GM12878 (cell line): Measurements from ENCODE around the gene PAM. TPM values are rescaled to one million over a fixed set of nuclear protein-coding genes. Genes with fewer than 3 reads are reported as not detected.

Experiments used
- ATAC-seq: fragments of 200-7000 bp; cut with Tn5 transposase; 3 replicates; pipeline ENCODE4 v1.9.1; 2020; ENCODE audit warnings: mild to moderate bottlenecking, moderate library complexity
- BruUV-seq: library from RNA; stranded (reverse); fragments of 400-500 nt; replicated peaks from 2 replicates; lab custom pipeline; 2021; lab: Mats Ljungman, UMichigan
- CTCF ChIA-PET: fragments of 300-600 bp; sonication (Branson Sonifier 250); formaldehyde crosslinking; extraction: SDS; loops from one replicate; lab custom pipeline; 2021; ENCODE audit warnings: inconsistent platforms; lab: Yijun Ruan, JAX
- POLR2A ChIA-PET: fragments of 350-600 bp; formaldehyde crosslinking; extraction: SDS; loops from one replicate; lab custom pipeline; 2021; ENCODE audit warnings: inconsistent platforms; lab: Charles Lee
- RAD21 ChIA-PET: fragments of 300-600 bp; sonication (Branson Sonifier 250); formaldehyde crosslinking; loops from one replicate; lab custom pipeline; 2023; ENCODE audit warnings: antibody characterized with exemption; ENCODE audit not compliant: unreplicated experiment; lab: Charles Lee
- SMC1A ChIA-PET: fragments of 300-600 bp; sonication (Branson Sonifier 250); formaldehyde crosslinking; loops from one replicate; lab custom pipeline; 2023; ENCODE audit not compliant: unreplicated experiment, uncharacterized antibody; lab: Charles Lee
- DNase-seq: peaks from one replicate; pipeline ENCODE4 v3.0.0-alpha.2; 2011; ENCODE audit warnings: low read depth, low spot score
- FAIRE-seq: peaks from 3 replicates; lab custom pipeline; 2011; peaks lifted over from hg19 to GRCh38; lab: Jason Lieb, UNC
- H2AFZ ChIP-seq: 2 replicates; pipeline ENCODE4 v1.6.0; 2011; ENCODE audit warnings: low read depth, low read length, control low read depth; ENCODE audit not compliant: control insufficient read depth
- H3K27ac ChIP-seq: 2 replicates; pipeline ENCODE4 v1.5.1; 2011; ENCODE audit warnings: control low read depth; ENCODE audit not compliant: control insufficient read depth, insufficient read depth
- H3K27me3 ChIP-seq, 2 experiments: replicated peaks in 1 of 2; 2 replicates each; pipeline versions ENCODE4 v1.6.0 to v1.6.1; 2011; ENCODE audit warnings: low read length in 1 of 2; ENCODE audit not compliant: control insufficient read depth in 2 of 2, insufficient read depth in 2 of 2
- H3K36me3 ChIP-seq, 2 experiments: 2 replicates each; pipeline ENCODE4 v1.5.1; 2011; ENCODE audit warnings: low read length in 1 of 2; ENCODE audit not compliant: control insufficient read depth in 2 of 2, insufficient read depth in 2 of 2
- H3K4me1 ChIP-seq: 2 replicates; pipeline ENCODE4 v1.6.1; 2011; ENCODE audit warnings: mild to moderate bottlenecking, low read length, moderate library complexity, mixed read lengths; ENCODE audit not compliant: control insufficient read depth, insufficient read depth
- H3K4me2 ChIP-seq: 2 replicates; pipeline ENCODE4 v1.6.0; 2011; ENCODE audit warnings: control low read depth; ENCODE audit not compliant: control insufficient read depth, insufficient read depth
- H3K4me3 ChIP-seq: fragments of 200-600 bp; sonication (generic); 2 replicates; pipeline ENCODE4 v1.5.1; 2016
- H3K79me2 ChIP-seq: 2 replicates; pipeline ENCODE4 v1.6.0; 2011; ENCODE audit warnings: low read length; ENCODE audit not compliant: control insufficient read depth, insufficient read depth
- H3K9ac ChIP-seq: 2 replicates; pipeline ENCODE4 v1.8.0; 2011; ENCODE audit warnings: low read length, control low read depth, mixed read lengths; ENCODE audit not compliant: control insufficient read depth, insufficient read depth
- H3K9me3 ChIP-seq: replicated peaks from 3 replicates; pipeline ENCODE4 v1.5.1; 2011; ENCODE audit warnings: mild to moderate bottlenecking, low read length; ENCODE audit not compliant: control insufficient read depth, insufficient read depth
- H4K20me1 ChIP-seq: 2 replicates; pipeline ENCODE4 v1.6.0; 2011; ENCODE audit not compliant: control insufficient read depth, insufficient read depth
- ASH2L ChIP-seq: fragments of 300-600, 200-600 bp; sonication (generic); IDR thresholded peaks from 2 replicates; pipeline ENCODE4 v1.6.1; 2017; ENCODE audit warnings: low read depth, mild to moderate bottlenecking, borderline replicate concordance
- CBX5 ChIP-seq: sonication (generic); IDR thresholded peaks from 2 replicates; pipeline ENCODE4 v1.6.1; 2016; ENCODE audit warnings: low read depth, moderate library complexity, mild to moderate bottlenecking, inconsistent platforms
- E2F4 ChIP-seq: IDR thresholded peaks from 2 replicates; pipeline ENCODE4 v1.6.1; 2012; ENCODE audit warnings: low read depth, low read length, improper control_type of control experiment
- MAX ChIP-seq: IDR thresholded peaks from 2 replicates; pipeline ENCODE4 v1.6.1; 2012; ENCODE audit warnings: low read depth, low read length, improper control_type of control experiment
- MEF2B ChIP-seq: fragments of 450-650 bp; IDR thresholded peaks from 2 replicates; pipeline ENCODE4 v1.6.1; 2018; ENCODE audit warnings: mild to moderate bottlenecking, moderate library complexity; ENCODE audit not compliant: partially characterized antibody, poor library complexity, severe bottlenecking
- MXI1 ChIP-seq: fragments of 150-350 bp; IDR thresholded peaks from 2 replicates; pipeline ENCODE4 v1.6.1; 2011; ENCODE audit warnings: low read depth, mild to moderate bottlenecking, inconsistent platforms, low read length, improper control_type of control experiment
- NFYA ChIP-seq: IDR thresholded peaks from 2 replicates; pipeline ENCODE4 v1.6.1; 2011; ENCODE audit warnings: low read depth, mild to moderate bottlenecking, low read length, improper control_type of control experiment, borderline replicate concordance
- POLR2AphosphoS5 ChIP-seq: IDR thresholded peaks from 2 replicates; pipeline ENCODE4 v1.6.1; 2011; ENCODE audit warnings: mild to moderate bottlenecking, low read length, inconsistent platforms
- SREBF1 ChIP-seq: IDR thresholded peaks from 2 replicates; pipeline ENCODE4 v1.6.1; 2012; ENCODE audit warnings: mild to moderate bottlenecking, low read length
- SREBF2 ChIP-seq: IDR thresholded peaks from 2 replicates; pipeline ENCODE4 v1.6.1; 2012; ENCODE audit warnings: mild to moderate bottlenecking, low read length
- STAT3 ChIP-seq: IDR thresholded peaks from 2 replicates; pipeline ENCODE4 v1.6.1; 2011; ENCODE audit warnings: low read depth, low read length, improper control_type of control experiment
- TARDBP ChIP-seq: IDR thresholded peaks from 2 replicates; pipeline ENCODE4 v1.6.1; 2016; ENCODE audit warnings: borderline replicate concordance
- TCF3 ChIP-seq: IDR thresholded peaks from 2 replicates; pipeline ENCODE4 v1.6.1; 2012; ENCODE audit warnings: low read depth, mild to moderate bottlenecking, low read length, borderline replicate concordance; ENCODE audit not compliant: insufficient read depth
- TCF7 ChIP-seq: IDR thresholded peaks from 2 replicates; pipeline ENCODE4 v1.6.1; 2014; ENCODE audit warnings: antibody characterized with exemption, borderline replicate concordance
- in situ Hi-C: fragments of 300-500 bp; cut with MboI; formaldehyde crosslinking; loops from 9 replicates; pipeline ENCODE4 v1.14.3; 2018; ENCODE audit warnings: mixed read lengths
- intact Hi-C: fragments of 100-400 bp; cut with micrococcal nuclease; formaldehyde crosslinking; loops from one replicate; pipeline ENCODE4 v1.14.2; 2022; ENCODE audit not compliant: unreplicated experiment
- polyA plus RNA-seq, 11 experiments: library from polyadenylated mRNA; depleted of rRNA in 4 of 11; unstranded in 6 of 11; stranded (reverse) in 5 of 11; fragments of >200 nt; fragmentation: Nextera tagmentation in 4 of 11; fragmentation: Illumina TruSeq in 1 of 11; extraction: Ambion mirVana in 4 of 11; extraction: Trizol in 1 of 11; gene quantifications; 1 replicate in 1 of 11; 2 replicates in 10 of 11; pipeline versions ENCODE4 v1.2.1 to v1.2.3, GENCODE V29; 2011 to 2016; ENCODE audit warnings: inconsistent platforms in 2 of 11, missing spikeins in 2 of 11, low read depth in 1 of 11
- total RNA-seq, 4 experiments: library from RNA; depleted of rRNA in 3 of 4; stranded (reverse); fragments of >200 nt in 3 of 4; fragmentation: Illumina TruSeq in 1 of 4; extraction: Trizol in 1 of 4; gene quantifications; 2 replicates each; pipeline versions ENCODE4 v1.2.1 to v1.2.3, GENCODE V29; 2013 to 2021
- TF ChIP-seq, protein P1 (sequence below): IDR thresholded peaks from 2 replicates; pipeline ENCODE4 v1.6.1; 2012; ENCODE audit warnings: low read length, inconsistent platforms
- TF ChIP-seq, protein P2 (sequence below): fragments of 450-650 bp; IDR thresholded peaks from 2 replicates; pipeline ENCODE4 v1.6.1; 2017; ENCODE audit warnings: mild to moderate bottlenecking, moderate library complexity

PAM gene
- total and polyA plus RNA-seq, 10 of the 15 experiments (the other 5 are each of a cell fraction or from before 2014, with no cell fraction given): 5.5 to 72.5 (median 15.4) TPM

GRCh38 chr5:102901424-102902134, 146.5 kb downstream of the PAM start (continued):
- TF ChIP-seq MEF2B: no peak
- no peak for TF ChIP-seq SREBF2

DNA sequence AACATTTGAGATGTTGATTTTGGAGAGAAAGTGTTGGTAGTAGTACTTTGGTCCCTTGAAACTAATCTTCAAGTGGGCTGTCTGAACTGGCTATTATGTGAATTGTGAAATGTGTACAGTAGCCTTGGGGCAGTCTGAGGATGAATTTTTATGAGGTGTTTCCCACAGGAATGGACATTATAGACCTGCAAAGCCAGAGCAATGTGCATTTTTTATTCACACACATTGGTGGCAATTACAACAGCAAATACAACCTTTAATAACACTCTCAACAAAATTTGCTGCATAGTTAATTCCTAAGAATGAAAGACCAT, 147.0 kb downstream of the PAM start:
- H3K36me3 ChIP-seq: no peaks in the 10 kb centered on the region
- no peaks in the 10 kb centered on the region for H3K79me2 ChIP-seq
- no peaks in the 10 kb centered on the region; the same call in 2 of the 3 replicates for H3K9me3 ChIP-seq
- no peak overlapping the region for H3K27ac ChIP-seq
- no peak overlapping the region for H3K9ac ChIP-seq
- no TSS peak for BruUV-seq
- CTCF ChIA-PET: no interaction called here
- TF ChIP-seq POLR2AphosphoS5: no peak
- TF ChIP-seq MXI1: no peak
- TF ChIP-seq TARDBP: no peak
- no peak for TF ChIP-seq TCF7
- TF ChIP-seq NFYA: no peak
- no peak for TF ChIP-seq TCF3
- no peak for TF ChIP-seq SREBF1
- TF ChIP-seq E2F4: no peak
- TF ChIP-seq, protein P1, sequence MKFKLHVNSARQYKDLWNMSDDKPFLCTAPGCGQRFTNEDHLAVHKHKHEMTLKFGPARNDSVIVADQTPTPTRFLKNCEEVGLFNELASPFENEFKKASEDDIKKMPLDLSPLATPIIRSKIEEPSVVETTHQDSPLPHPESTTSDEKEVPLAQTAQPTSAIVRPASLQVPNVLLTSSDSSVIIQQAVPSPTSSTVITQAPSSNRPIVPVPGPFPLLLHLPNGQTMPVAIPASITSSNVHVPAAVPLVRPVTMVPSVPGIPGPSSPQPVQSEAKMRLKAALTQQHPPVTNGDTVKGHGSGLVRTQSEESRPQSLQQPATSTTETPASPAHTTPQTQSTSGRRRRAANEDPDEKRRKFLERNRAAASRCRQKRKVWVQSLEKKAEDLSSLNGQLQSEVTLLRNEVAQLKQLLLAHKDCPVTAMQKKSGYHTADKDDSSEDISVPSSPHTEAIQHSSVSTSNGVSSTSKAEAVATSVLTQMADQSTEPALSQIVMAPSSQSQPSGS: no peak
- TF ChIP-seq CBX5: no peak
- TF ChIP-seq, protein P2, sequence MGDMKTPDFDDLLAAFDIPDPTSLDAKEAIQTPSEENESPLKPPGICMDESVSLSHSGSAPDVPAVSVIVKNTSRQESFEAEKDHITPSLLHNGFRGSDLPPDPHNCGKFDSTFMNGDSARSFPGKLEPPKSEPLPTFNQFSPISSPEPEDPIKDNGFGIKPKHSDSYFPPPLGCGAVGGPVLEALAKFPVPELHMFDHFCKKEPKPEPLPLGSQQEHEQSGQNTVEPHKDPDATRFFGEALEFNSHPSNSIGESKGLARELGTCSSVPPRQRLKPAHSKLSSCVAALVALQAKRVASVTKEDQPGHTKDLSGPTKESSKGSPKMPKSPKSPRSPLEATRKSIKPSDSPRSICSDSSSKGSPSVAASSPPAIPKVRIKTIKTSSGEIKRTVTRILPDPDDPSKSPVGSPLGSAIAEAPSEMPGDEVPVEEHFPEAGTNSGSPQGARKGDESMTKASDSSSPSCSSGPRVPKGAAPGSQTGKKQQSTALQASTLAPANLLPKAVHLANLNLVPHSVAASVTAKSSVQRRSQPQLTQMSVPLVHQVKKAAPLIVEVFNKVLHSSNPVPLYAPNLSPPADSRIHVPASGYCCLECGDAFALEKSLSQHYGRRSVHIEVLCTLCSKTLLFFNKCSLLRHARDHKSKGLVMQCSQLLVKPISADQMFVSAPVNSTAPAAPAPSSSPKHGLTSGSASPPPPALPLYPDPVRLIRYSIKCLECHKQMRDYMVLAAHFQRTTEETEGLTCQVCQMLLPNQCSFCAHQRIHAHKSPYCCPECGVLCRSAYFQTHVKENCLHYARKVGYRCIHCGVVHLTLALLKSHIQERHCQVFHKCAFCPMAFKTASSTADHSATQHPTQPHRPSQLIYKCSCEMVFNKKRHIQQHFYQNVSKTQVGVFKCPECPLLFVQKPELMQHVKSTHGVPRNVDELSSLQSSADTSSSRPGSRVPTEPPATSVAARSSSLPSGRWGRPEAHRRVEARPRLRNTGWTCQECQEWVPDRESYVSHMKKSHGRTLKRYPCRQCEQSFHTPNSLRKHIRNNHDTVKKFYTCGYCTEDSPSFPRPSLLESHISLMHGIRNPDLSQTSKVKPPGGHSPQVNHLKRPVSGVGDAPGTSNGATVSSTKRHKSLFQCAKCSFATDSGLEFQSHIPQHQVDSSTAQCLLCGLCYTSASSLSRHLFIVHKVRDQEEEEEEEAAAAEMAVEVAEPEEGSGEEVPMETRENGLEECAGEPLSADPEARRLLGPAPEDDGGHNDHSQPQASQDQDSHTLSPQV: no peak
- TF ChIP-seq STAT3: no peak
- TF ChIP-seq ASH2L: no peak
- TF ChIP-seq MAX: no peak
- SMC1A ChIA-PET: no interaction called here
- in situ Hi-C loops: no loop called here
- intact Hi-C loops: no loop called here
- H3K4me3 ChIP-seq: no peak overlapping the region
- no peak overlapping the region for H2AFZ ChIP-seq
- RAD21 ChIA-PET: no interaction called here
- POLR2A ChIA-PET: no interaction called here
- no peaks in the 10 kb centered on the region for H3K4me1 ChIP-seq
- DNase-seq (no peak), FAIRE-seq (no peak), ATAC-seq (no peak)
- H3K4me2 ChIP-seq: no peak overlapping the region
- H4K20me1 ChIP-seq: no peaks in the 10 kb centered on the region
- no peaks in the 10 kb centered on the region for H3K27me3 ChIP-seq
